Embryonic facial prominence (tissue), 1 donor: ENCODE measurements around the gene MRPS5.
"Not testable (repeated sequence)": the region's sequence is repeated elsewhere in the genome, so short reads cannot be mapped to it uniquely, and the experiment has no call there.

Source experiments
- DNase-seq: peaks from one replicate; pipeline ENCODE4 v3.0.0-alpha.2; 2016; ENCODE audit errors: extremely low spot score

MRPS5 gene

DNA sequence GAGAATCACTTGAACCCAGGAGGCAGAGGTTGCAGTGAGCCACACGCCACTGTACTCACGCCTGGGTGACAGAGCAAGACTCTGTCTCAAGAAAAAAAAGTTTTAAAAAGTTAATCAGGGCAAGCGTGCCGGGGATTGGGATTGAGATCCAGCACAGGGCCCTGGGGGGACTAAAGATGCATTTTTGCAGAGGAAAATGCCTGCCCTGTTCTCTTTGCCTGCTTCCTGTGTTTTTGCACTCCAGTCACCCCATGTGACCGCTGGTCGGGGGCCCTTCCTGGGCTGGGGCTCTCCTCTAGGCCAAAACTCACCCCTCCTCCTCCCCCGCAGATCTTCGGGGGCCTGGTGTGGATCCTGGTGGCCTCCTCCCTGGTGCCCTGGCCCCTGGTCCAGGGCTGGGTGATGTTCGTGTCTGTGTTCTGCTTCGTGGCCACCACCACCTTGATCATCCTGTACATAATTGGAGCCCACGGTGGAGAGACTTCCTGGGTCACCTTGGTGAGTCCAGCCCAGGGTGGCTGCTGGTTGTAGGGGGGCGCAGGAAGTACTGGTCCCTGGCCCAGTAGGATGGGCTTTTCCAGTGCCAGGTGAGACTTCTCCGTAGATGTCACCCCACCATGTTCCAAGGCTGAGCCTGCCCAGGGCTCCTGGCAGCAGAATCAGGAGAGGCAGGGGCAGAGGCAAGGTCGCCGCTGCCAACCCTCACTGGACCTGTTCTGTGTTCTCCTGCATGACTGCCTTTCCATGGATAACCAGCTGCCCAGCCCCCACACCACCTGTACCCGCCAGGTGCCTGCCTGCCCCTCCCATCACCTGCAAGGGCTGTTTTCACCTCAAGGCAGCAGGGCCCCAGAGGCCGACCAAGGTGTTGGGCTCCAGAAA is 73.7 kb downstream of the MRPS5 start:
- DNase-seq = no peak

DNA sequence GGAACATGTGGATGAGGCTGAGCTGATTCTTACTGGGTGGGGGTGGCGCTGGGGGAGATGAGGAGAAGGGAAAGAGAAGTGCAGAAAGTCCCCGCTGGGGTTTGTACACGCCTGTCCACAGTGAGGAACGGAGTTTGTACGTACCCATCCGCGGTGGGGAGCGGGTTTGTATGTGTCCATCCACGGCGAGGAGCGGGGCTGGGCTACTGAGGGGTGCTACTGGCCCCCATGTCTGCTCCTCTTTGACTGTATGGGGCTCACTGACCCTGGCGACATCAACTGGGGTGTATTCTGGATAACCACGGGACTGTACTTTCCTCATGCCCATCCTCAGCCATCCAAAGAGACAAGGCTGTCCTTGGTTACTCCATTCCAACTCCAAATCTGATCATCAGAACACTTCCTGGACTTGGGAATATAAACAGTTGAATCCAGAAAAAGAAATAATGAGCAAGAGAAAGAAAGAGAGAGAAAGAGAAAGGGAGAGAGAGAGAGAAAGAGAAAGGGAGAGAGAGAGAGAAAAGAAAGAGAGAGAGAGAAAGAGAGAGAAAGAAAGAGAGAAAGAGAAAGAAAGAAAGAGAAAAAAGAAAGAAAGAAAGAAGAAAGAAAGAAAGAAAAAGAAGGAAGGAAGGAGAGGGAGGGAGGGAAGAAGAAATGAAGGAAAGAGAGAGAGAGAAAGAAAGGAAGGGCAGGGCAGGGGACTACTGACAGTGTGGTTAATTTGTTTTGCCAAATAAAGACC is 75.1 kb downstream of the MRPS5 start:
- DNase-seq = no peak

DNA sequence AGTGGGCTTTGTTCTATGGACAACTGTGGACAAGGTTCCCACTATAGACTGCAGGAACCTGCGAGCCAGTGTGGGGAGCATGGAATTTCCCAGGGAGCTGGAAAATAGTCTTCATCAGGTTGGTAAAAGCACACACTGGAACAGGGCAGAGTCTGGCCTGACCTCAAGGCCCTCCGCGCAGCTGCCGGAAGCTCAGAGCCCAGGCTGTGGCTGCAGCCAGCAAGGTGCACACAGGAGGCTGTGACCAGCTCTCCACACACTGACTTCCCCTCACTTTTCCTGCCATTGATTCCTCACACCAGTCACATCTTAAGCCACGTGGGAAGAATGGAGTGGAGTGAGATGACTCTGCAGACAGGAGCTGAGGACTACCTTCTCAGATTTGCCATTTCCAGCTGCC is 77.0 kb downstream of the MRPS5 start:
- no peak for DNase-seq

DNA sequence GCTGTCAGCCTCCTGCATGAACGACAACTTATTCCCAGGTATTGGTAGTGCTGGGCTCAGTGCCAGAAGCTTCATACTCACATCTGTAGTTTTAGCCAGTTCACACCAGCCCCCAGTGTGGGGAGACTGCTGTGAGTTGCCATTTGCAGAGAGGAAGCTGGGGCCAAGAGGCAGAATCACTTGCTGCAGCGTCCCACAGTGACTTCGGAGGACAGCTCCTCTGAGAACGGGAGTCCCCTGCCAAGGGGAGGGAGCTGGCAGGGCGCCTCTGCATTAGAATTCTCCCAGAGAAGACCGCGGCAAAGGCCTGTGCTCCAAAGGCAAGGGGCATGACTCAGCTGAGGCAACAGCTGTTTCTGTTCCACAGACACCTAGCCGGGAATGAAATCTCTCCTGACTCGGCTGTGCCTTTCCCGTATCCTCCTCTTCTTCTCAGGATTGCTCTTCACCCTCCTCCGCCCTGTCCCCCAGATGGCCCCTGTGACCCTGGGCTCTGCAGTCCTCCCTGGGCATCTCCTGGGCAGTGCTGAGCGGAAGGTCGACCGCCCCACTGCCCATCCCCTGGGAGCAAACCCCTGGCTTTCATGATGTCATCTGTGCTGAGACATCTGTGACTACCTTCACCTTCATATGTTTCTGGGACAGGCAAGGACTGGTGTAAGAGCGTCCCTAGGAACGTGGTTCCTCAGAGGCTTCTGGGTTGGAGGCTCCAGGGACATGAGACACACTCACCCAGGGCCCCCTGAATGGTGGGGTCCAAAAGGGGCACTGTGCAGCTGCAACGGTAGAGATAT is 78.1 kb downstream of the MRPS5 start:
- no peak for DNase-seq

DNA sequence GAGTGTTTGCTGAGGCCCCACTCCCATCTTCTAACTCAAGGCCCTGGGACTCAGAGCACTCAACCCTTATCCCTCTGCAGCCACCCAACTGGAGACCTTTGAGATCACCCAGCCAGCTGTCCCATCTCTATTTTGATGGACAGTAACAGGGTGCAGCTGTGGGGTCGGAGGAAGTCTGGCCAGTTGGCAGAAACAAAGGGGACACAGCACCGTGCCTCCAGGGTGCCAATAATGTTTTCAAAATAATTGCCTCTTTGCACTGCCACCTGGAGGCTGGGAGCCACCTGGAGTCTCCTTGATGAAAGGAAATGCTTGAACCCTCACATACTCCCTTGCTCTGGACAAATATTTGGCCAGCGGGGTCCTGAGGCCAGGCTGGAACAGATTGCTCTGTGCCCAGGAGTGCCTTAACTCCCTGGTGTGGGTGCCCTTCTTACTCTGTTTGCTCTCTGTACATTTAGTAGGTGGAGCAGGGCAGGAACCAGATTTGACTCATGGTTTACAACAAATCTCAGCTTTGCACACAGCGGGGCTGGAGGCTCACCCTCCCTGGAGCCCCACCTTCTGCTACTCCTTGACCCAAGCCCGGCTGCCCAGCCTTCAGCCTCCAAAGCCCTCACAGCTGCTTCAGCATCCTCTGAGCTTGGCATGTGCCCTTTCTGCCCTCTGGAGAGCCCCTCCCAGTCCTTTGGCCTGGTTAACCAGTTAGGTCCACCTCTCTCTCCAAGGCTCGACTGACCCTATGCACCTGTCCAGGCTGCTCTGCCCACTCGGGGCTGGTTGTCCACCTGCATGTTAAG is 78.9 kb downstream of the MRPS5 start:
- DNase-seq = no peak

DNA sequence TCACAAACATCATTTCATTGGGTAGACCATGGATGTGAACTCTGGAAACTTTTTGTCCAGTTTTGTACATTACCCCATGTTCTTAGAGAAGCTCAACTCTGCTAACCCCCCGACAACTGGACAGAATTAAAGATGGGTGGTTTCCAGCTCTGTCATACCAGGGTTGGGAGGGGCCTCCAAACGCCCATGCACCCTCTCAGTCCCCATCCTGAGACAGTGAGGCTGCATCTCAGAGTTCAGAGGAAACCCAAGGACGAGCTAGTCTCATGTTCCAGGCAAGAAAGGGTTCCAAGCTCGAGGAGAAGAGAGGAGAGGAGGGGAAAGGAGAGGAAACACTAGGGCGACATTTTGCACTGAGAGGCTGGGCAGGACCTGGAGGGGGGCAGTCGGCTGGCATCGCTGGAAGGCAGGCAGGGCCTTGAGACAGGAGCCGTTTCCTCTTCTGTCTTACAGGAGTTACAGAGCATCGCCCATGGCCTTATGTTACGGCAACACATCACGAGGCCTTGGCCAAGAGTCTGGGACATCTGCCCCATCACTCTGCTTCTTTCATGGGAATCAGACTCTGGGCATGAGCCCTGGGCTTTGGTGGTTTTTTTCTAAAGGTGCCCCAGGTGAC is 79.7 kb downstream of the MRPS5 start:
- no peak for DNase-seq

DNA sequence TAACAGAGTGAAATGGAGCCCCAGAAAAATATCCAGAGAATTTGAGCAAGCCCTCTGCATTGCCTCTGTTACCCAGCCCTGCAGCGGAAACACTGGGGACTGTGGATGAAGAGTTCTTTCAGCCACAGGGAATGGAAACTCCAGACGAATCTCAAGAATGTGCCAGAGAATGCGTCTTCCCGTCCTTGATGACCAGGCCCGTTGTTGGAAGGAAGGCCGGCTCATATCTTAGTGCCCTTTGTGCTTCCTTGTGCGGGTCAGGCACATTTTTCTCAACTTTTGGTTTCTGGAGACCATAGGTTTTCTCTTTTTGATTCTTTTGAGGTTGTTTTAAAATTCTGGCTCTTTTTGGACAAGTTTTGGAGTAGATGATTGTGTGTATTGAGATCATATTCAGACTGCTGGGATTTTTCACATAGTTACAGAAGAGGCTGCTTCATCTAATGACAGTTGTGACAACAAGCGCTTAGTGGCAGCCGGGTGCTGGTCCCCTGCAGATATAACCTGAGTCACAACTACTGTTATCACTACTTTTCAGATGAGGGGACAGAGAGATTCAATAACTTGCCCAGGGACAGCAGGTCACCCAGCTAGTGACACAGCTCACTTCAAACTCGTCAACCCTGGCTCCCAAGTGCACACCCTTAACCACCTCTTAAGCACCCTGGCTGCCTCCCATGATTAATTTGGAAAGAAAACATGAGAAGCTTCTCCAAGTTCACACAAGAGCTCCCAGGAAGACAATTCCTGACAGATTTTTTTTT is 80.4 kb downstream of the MRPS5 start:
- DNase-seq = no peak

DNA sequence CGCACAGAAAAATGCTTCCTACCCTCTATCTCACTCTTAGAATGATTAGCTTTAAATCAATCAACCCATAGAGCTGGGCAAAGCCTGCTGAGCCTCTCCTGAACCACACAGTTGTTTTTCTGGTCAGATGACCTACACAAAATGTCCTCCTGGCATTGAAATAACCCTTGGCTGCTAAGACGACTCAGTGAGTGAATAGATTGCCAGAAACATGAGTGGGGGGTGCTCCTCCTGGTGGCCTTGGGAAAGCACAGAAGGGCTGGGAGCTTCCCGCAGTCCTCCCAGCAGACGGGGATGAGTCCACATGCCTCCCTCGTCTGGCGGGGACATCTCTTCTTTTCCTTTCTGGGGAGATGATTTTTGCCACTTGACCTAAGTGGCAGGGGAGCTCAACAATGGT is 81.2 kb downstream of the MRPS5 start:
- no peak for DNase-seq

DNA sequence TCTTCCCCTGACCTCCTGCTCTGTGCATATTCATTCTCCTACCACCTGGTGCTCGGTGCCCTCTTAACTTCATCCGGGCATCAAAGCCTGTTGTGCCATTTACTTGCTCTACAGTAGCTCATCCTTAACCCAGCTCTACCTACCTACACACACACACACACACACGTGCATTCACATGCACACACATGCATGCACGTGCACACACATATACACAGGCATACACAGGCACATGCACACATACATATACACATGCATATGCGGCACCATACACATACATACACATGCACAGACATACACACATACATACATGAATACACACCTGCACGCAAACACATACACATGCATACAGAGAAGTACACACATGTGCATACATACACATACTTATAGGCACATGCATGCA is 81.6 kb downstream of the MRPS5 start:
- no peak for DNase-seq

DNA sequence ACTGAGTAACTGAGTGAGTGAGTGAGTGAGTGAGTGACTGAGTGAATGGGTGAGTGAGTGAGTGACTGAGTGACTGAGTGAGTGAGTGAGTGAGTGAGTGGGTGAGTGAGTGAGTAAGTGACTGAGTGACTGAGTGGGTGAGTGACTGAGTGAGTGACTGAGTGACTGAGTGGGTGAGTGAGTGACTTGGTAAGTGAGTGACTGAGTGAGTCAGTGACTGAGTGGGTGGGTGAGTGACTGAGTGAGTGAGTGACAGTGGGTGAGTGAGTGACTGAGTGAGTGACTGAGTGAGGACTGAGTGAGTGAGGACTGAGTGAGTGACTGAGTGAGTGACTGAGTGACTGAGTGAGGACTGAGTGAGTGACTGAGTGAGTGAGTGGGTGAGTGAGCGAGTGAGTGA is 82.2 kb downstream of the MRPS5 start:
- DNase-seq = no peak

DNA sequence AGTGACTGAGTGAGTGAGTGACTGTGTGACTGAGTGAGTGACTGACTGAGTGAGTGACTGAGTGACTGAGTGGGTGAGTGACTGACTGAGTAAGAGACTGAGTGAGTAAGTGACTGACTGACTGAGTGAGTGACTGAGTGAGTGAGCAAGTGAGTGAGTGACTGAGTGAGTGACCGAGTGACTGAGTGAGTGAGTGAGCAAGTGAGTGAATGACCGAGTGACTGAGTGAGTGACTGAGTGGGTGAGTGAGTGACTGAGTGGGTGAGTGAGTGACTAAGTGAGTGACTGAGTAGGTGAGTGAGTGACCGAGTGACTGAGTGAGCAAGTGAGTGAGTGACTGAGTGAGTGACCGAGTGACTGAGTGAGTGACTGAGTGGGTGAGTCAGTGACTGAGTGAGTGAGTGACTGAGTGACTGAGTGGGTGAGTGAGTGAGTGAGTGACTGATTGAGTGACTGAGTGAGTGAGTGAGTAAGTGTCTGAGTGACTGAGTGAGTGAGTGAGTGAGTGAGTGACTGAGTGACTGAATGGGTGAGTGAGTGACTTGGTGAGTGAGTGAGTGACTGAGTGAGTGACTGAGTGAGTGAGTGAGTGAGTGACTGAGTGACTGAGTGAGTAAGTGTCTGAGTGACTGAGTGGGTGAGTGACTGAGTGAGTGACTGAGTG is 82.8 kb downstream of the MRPS5 start:
- no peak for DNase-seq

DNA sequence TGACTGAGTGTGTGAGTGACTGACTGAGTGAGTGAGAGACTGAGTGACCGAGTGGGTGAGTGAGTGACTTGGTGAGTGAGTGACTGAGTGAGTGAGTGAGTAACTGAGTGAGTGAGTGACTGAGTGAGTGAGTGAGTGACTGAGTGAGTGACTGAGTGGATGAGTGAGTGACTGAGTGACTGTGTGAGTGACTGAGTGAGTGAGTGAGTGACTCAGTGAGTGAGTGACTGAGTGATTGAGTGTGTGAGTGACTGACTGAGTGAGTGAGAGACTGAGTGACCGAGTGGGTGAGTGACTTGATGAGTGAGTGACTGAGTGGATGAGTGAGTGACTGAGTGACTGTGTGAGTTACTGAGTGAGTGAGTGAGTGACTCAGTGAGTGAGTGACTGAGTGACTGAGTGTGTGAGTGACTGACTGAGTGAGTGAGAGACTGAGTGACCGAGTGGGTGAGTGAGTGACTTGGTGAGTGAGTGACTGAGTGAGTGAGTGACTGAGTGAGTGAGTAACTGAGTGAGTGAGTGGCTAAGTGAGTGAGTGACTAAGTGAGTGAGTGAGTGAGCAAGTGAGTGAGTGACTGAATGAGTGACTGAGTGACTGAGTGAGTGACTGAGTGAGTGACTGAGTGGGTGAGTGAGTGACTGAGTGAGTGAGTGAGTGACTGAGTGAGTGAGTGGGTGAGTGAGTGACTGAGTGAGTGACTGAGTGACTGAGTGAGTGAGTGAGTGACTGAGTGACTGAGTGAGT is 83.6 kb downstream of the MRPS5 start:
- DNase-seq = not testable (repeated sequence)

DNA sequence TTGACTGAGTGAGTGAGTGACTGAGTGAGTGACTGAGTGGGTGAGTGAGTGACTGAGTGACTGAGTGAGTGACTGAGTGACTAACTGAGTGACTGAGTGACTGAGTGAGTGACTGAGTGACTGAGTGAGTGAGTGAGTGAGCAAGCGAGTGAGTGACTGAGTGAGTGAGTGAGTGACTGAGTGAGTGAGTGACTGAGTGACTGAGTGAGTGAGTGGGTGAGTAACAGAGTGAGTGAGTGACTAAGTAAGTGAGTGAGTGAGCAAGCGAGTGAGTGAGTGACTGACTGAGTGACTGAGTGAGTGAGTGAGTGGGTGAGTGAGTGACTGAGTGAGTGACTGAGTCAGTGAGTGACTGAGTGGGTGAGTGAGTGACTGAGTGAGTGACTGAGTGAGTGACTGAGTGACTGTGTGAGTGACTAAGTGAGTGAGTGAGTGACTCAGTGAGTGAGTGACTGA is 84.2 kb downstream of the MRPS5 start:
- DNase-seq = no peak

DNA sequence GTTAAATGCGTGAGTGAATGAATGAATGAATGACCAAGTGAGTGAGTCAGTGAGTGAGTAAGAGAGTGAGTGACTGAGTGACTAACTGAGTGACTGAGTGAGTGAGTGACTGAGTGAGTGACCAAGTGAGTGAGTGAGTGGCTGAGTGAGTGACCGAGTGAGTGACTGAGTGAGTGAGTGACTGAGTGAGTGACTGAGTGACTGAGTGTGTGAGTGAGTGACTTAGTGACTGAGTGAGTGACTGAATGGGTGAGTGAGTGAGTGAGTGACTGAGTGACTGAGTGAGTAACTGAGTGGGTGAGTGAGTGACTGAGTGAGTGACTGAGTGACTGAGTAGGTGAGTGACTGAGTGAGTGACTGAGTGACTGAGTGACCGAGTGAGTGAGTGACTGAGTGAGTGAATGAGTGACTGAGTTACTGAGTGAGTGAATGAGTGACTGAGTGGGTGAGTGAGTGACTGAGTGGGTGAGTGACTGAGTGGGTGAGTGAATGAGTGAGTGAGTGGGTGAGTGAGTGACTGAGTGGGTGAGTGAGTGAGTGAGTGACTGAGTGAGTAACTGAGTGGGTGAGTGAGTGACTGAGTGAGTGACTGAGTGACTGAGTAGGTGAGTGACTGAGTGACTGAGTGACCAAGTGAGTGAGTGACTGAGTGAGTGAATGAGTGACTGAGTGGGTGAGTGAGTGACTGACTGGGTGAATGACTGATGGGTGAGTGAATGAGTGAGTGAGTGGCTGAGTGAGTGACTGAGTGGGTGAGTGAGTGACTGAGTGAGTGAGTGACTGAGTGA is 84.8 kb downstream of the MRPS5 start:
- no peak for DNase-seq
